GOT3 (cell line): Measurements from ENCODE around the gene MYLIP.

Source experiments
- DNase-seq: peaks from one replicate; lab custom pipeline; 2025; ENCODE audit warnings: mixed read lengths; lab: John Stamatoyannopoulos, UW

The MYLIP gene

DNA sequence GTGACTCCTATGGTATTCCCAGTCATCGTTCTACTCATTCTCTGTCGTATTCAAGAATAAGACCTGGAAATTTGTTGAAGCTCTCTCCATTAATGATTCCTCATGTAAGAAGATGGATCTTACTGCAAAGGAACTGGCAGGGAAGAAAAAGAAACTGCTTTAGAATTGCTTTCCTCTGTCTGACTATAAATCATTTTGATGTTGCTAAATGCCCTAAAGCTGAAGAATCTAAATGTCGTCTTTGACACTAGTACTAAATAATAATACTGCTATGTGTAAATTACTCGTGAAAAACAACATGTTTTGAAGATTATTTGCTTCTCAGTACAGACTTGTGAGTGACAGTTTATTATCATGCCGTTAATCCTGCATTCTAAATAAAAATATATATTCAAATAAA, 20.5 kb upstream of the MYLIP start:
- DNase-seq: no peak

GRCh38 chr6:16108921-16109658, 19.8 kb upstream of the MYLIP start:
- DNase-seq: no peak

GRCh38 chr6:16109659-16110305, 19.1 kb upstream of the MYLIP start:
- no peak for DNase-seq

DNA sequence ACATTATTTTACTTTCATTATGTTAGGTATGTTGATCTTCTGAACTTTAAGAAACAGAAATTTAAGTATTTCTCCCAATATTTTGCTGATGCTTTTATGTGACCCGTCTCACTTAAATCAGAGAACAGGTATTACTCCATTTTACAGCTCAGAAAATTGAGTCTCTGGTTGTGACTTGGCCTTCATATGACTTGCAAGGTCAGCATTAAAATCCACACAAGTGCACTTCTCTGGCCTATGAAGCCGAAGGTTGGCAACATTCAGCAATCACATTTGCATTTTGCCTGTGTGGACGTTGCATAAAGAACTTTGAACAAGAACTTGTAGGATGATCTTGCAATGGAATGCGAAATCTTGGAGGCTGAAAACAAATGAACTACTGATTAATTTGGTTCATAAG, 10.1 kb upstream of the MYLIP start:
- no peak for DNase-seq

- no peak for DNase-seq
Measured at GRCh38 chr6:16121339-16121738, 7.5 kb upstream of the MYLIP start.

DNA sequence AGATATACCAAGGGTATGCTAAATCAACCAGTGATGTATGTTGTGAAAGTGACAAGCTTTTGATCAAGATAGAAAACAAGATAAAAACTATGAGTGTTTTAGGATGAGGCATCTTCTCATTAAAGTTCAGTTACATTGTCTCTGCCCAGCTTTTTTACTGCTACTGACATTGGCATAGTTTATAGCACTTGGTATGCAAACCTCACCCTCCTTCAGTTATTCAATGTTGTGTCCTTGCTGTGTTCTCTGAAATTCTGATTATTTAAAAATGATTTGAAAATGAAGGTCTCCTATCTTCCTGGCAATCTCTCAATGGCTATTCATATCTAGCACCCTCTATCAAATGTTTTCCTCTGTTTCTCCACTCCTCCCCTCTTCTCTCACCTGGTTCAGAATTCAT, 6.7 kb upstream of the MYLIP start:
- DNase-seq: no peak

- no peak for DNase-seq
Measured at GRCh38 chr6:16124198-16125180, 4.4 kb upstream of the MYLIP start.

- no peak for DNase-seq
Measured at GRCh38 chr6:16126056-16126455, 2.8 kb upstream of the MYLIP start.

DNA sequence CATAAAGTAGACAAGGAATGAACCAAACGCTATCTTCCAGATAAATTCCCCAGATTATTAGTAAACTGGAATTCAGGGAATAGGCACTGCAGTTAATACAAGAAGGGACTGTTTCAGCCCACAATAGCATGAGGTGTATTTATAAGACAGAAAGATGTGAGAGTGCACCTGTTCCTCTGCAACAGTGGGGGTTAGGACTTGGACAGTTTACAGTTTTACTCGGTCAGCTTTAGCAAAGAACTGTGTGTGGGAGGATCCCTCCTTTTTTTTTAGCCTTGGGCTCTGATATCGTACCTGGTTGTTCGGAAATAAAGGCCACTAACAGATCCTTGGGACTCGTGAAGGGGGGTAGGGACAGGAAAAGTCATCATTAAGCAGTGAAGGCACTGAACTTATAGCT, 2.0 kb upstream of the MYLIP start:
- no peak for DNase-seq

GRCh38 chr6:16127471-16127870, 1.4 kb upstream of the MYLIP start:
- DNase-seq: no peak

DNA sequence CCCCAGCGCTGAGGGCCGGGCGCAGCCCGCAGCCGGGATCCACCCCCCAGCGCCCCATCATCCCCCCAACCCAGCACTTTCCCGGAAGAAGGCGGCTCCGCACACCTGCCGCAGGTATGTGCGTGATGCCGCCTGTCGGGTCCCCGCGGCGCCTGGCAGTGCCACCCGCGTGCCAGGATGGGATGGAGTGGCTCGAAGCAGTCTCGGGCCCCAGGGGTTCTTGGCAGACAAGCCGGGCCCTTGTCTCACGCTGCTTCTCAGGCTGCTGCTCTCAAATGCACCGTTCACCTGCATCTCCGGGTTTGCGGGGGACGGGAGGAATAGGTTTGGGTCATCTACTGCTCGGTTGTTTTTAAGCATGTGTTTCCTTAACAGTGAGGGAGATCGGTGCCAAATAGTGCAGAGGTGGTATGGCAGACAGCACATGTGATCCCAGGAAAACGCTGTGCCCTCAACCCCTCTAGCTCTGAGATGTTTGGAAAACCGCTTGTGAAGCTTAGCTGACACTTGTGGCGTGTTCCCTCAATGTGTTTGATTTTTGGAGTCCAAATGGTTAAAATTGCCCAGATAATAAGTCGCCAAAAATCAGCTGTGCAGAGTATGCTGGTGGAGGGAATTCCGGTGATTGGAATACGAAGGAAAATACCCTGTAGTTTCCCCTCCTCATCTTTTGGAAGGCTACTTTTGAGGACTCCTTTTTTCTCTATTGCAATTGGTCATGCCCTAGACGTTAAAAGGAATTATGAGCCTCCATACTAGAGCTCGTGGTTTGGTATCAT, 926 bp downstream of the MYLIP start:
- DNase-seq: no peak

- DNase-seq: no peak
Measured at GRCh38 chr6:16130437-16130891, 1.6 kb downstream of the MYLIP start.

DNA sequence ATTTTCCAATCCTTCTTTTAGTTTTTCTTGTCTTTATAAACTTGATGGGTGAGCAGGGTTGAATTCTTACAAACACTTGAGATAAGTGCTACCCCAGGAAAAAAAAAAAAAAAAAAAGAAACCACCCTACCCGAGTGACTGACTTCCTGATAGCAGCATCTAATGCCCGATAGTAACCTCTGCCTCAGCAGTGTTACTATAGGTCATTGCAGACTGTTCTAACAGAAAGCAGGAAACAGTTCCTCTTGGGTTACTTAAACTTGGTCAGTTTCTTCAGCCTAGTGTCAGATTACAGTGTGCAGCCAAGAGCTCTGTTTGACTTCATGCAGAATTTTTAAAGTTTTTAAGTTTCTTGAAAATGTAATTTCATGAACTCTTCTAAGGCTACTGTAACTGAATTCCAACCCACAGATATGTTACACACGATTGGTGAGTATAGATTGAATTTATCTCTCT, 2.1 kb downstream of the MYLIP start:
- DNase-seq: no peak

DNA sequence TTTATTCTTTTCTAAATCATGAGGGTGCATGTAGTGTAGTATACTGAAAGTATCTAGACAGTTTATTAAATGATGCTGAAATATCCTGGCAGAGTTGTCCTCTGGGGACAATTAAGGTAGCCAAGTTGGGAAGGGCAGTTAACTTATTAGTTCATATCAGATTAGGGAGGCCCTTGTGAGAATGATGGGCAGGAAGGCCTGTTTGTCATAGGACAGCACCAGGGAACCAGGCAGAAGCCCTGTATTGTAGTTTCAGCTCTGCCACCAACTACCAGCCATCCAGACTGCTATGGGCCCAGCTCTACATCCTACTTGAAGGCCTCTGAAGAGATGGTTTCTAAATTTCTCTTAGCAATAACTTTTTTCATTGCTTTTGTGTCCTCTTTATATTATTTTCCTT, 4.0 kb downstream of the MYLIP start:
- no peak for DNase-seq

DNA sequence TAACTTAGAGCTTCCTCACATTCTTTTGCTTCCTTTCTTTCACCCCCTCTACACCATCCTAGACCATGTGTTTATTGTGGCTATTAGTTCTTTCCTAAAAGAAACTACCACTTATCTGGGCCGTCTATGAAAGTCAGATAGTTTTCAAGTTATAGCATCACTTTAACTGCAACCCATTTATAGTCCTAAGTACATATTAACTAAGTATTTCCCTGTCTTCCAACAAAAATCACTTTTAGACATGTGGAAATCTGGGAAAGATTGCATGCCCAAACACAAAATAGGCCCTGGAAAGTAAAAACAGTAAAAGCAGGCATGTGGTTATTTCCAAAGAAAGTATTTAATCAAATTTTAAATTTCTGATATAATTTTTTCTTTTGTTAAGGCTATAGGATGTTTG, 5.5 kb downstream of the MYLIP start:
- no peak for DNase-seq

DNA sequence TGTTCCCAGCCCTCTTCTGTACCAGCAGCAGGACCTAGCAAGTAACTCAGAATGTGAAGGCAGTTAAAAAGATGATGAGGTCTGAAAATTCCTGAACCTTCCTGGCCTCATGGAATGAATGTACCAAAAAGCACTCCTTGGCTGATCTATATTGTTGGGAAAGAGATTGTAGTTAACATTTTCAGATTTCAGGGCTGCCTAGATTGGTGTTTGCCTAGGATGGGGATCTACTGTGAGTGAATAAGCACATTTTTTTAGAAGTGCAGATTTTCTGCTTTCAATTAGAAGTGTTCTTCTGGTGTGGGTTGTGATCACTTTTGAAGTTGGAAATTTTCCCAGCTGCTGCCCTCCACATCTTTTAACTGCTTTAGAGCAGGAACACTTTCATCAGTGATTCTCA, 6.2 kb downstream of the MYLIP start:
- DNase-seq: no peak

GRCh38 chr6:16136091-16136490, 7.2 kb downstream of the MYLIP start:
- DNase-seq: no peak

- DNase-seq: no peak
Measured at GRCh38 chr6:16136621-16137450, 8.0 kb downstream of the MYLIP start.

DNA sequence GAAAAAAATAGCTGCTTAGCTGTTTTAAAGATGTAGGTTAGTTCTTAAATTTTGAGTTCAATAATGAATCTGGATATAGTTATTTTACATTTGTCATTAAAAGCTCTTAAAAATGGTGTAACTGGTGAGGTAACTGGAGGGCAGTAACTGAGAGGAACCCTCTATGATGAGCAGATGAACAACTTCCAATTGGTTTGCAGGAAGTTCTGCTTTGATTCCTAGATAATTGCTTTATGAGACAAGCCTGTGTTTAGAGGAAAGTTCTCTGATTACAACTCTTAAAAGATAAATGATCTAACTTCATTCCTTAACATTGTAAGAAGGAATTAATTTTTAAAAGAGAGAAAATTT, 8.5 kb downstream of the MYLIP start:
- DNase-seq: no peak

DNA sequence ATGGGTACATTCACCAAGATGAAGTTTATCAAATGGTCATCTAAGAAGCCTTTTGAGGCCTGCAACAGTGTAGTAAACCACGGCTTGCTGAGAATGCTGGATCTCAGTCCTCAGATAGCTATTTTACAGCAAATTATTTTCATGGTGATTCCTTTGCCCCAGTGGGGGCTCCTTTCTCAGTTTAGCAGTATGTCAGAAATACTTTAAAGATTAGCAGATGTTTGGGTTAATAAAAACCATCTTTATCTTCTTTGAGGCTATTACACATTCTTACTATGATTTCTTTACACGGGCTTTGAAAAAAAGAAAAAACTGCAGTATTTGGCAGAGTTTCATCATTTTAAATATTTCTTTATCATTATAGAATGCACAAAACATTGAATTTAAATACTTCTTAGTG, 10.7 kb downstream of the MYLIP start:
- DNase-seq: no peak

- no peak for DNase-seq
Measured at GRCh38 chr6:16140607-16141006, 11.7 kb downstream of the MYLIP start.
